ENCODE results near the gene LTBP1.
"Not testable (repeated sequence)": the region's sequence is repeated elsewhere in the genome, so short reads cannot be mapped to it uniquely, and the experiment has no call there.

The LTBP1 gene

GRCh38 chr2:33209976-33210375, 263.2 kb downstream of the LTBP1 start:
- DNase-seq: no peak

GRCh38 chr2:33210626-33211025, 263.9 kb downstream of the LTBP1 start:
- no peak for DNase-seq

GRCh38 chr2:33212151-33212550, 265.4 kb downstream of the LTBP1 start:
- peak; percentile 7 for DNase-seq

GRCh38 chr2:33213244-33213643, 266.5 kb downstream of the LTBP1 start:
- no peak for DNase-seq

- no peak for DNase-seq
Observed at GRCh38 chr2:33213648-33214047, 266.9 kb downstream of the LTBP1 start.

GRCh38 chr2:33214436-33214835, 267.7 kb downstream of the LTBP1 start:
- no peak for DNase-seq

GRCh38 chr2:33214857-33215256, 268.1 kb downstream of the LTBP1 start:
- peak; percentile 28 for DNase-seq

- peak; percentile 10 for DNase-seq
Observed at GRCh38 chr2:33215299-33215698, 268.5 kb downstream of the LTBP1 start.

GRCh38 chr2:33215983-33216382, 269.2 kb downstream of the LTBP1 start:
- DNase-seq: no peak

GRCh38 chr2:33216508-33217182, 269.9 kb downstream of the LTBP1 start:
- DNase-seq: no peak

- no peak for DNase-seq
Observed at GRCh38 chr2:33217406-33217805, 270.7 kb downstream of the LTBP1 start.

GRCh38 chr2:33219114-33219513, 272.4 kb downstream of the LTBP1 start:
- DNase-seq: no peak

- no peak for DNase-seq
Observed at GRCh38 chr2:33219850-33220275, 273.1 kb downstream of the LTBP1 start.

GRCh38 chr2:33220533-33220932, 273.8 kb downstream of the LTBP1 start:
- no peak for DNase-seq

- peak; percentile 24 for DNase-seq
Observed at GRCh38 chr2:33221046-33221784, 274.5 kb downstream of the LTBP1 start.

- DNase-seq: no peak
Observed at GRCh38 chr2:33222309-33222708, 275.6 kb downstream of the LTBP1 start.

- no peak for DNase-seq
Observed at GRCh38 chr2:33223856-33224255, 277.1 kb downstream of the LTBP1 start.

- no peak for DNase-seq
Observed at GRCh38 chr2:33225350-33225749, 278.6 kb downstream of the LTBP1 start.

- DNase-seq: no peak
Observed at GRCh38 chr2:33226546-33226945, 279.8 kb downstream of the LTBP1 start.

GRCh38 chr2:33229646-33230045, 282.9 kb downstream of the LTBP1 start:
- no peak for DNase-seq

- peak; percentile 92 for DNase-seq
Observed at GRCh38 chr2:33230195-33230594, 283.4 kb downstream of the LTBP1 start.

- peak; percentile 28 for DNase-seq
Observed at GRCh38 chr2:33230842-33231241, 284.1 kb downstream of the LTBP1 start.

GRCh38 chr2:33235559-33235958, 288.8 kb downstream of the LTBP1 start:
- DNase-seq: not testable (repeated sequence)

Measured in NCI-H69 (cell line).